Spleen (tissue), 11 donors: Measurements from ENCODE around the gene C6orf47. TPM values are rescaled to one million over a fixed set of nuclear protein-coding genes. Genes with fewer than 3 reads are reported as not detected.

Source experiments
- DNase-seq: peaks from one replicate; pipeline ENCODE4 v3.0.0-alpha.2; 2020
- H3K27ac ChIP-seq, 8 donors: fragments of 200-600 bp; sonication (generic) in 7 of 8; 1 replicate in 4 of 8; 2 replicates in 4 of 8; pipeline versions ENCODE4 v1.5.0 to v1.8.0; 2016 to 2021; ENCODE audit warnings: inconsistent platforms in 4 of 8, mild to moderate bottlenecking in 4 of 8, moderate library complexity in 1 of 8
- H3K27me3 ChIP-seq, 7 donors: fragments of 200-600 bp; sonication (generic) in 6 of 7; replicated peaks in 1 of 7; 1 replicate in 4 of 7; 2 replicates in 3 of 7; pipeline versions ENCODE4 v1.5.0 to v1.8.0; 2016 to 2021; ENCODE audit warnings: inconsistent platforms in 3 of 7, mild to moderate bottlenecking in 1 of 7
- H3K36me3 ChIP-seq, 6 donors: fragments of 200-600 bp; sonication (generic) in 5 of 6; 1 replicate in 4 of 6; 2 replicates in 2 of 6; pipeline versions ENCODE4 v1.5.0 to v1.8.0; 2016 to 2021; ENCODE audit warnings: inconsistent platforms in 2 of 6
- H3K4me1 ChIP-seq, 6 donors: fragments of 200-600 bp; sonication (generic) in 5 of 6; 1 replicate in 3 of 6; 2 replicates in 3 of 6; pipeline versions ENCODE4 v1.5.0 to v1.8.0; 2016 to 2021; ENCODE audit warnings: inconsistent platforms in 3 of 6
- H3K4me3 ChIP-seq, 8 donors: fragments of 200-600 bp; sonication (generic) in 7 of 8; 1 replicate in 4 of 8; 2 replicates in 4 of 8; pipeline versions ENCODE4 v1.5.0 to v1.8.0; 2016 to 2021; ENCODE audit warnings: inconsistent platforms in 4 of 8, mild to moderate bottlenecking in 4 of 8, moderate library complexity in 2 of 8
- H3K9me3 ChIP-seq, 8 donors: fragments of 200-600 bp; sonication (generic) in 7 of 8; 1 replicate in 4 of 8; 2 replicates in 4 of 8; pipeline versions ENCODE4 v1.5.0 to v1.8.0; 2016 to 2021; ENCODE audit warnings: inconsistent platforms in 4 of 8
- POLR2A ChIP-seq, 3 donors: fragments of 450-650 bp; IDR thresholded peaks; one replicate each; pipeline ENCODE4 v1.5.1; 2017; ENCODE audit warnings: antibody characterized with exemption in 3 of 3, mild to moderate bottlenecking in 1 of 3
- POLR2AphosphoS5 ChIP-seq, 3 donors: sonication (generic); formaldehyde crosslinking; IDR thresholded peaks; one replicate each; pipeline ENCODE4 v1.5.1; 2017; ENCODE audit warnings: antibody characterized with exemption in 3 of 3
- WGBS, 5 donors: extraction: QIAGEN DNeasy Blood & Tissue Kit in 3 of 5; methylation state at CpG; one replicate each; pipeline versions ENCODE4 v1.1.5 to v1.1.7; 2013 to 2018; 5-methylcytosine and 5-hydroxymethylcytosine counted together
- intact Hi-C: fragments of 100-400 bp; cut with DNase I; formaldehyde crosslinking; loops from one replicate; pipeline ENCODE4 v1.15.0; 2023; ENCODE audit warnings: low total_unique reads
- polyA plus RNA-seq, 3 donors: library from polyadenylated mRNA; stranded (reverse); fragments of 200-250 nt; gene quantifications; one replicate each; pipeline ENCODE4 v1.2.1, GENCODE V29; 2013
- total RNA-seq, 7 donors: library from RNA; depleted of rRNA in 3 of 7; stranded (reverse); fragments of >200 nt in 3 of 7; fragmentation: NEBNext Ultra II Directional in 4 of 7; extraction: Animal tissue kit (Norgen Biotek cat#: 25700) in 4 of 7; gene quantifications; one replicate each; pipeline versions ENCODE4 v1.1.0 to v1.2.1, GENCODE V29; 2016 to 2021
- TF ChIP-seq, protein P1 (sequence below), 11 experiments: fragments of 200-600 bp in 7 of 11; fragments of 450-650 bp in 4 of 11; sonication (generic) in 4 of 11; IDR thresholded peaks in 8 of 11; conservative IDR thresholded peaks in 3 of 11; 1 replicate in 7 of 11; 2 replicates in 4 of 11; pipeline versions ENCODE4 v1.4.0 to v1.8.0; 2016 to 2021; ENCODE audit warnings: antibody characterized with exemption in 11 of 11, inconsistent platforms in 4 of 11, mild to moderate bottlenecking in 1 of 11
- donor health status: healthy with polysubstance abuse.
- donor health status: DM: no; HTN: no; CAD: no; lungs with moderate emphysema.
- donor health status: DM: no; HTN: no; CAD: no.
- donor health status: Bipolar disorder and iron deficiency.
- donor health status: healthy.
- donor health status: DM: no; HTN: no; CAD: no.
- donor health status: DM: yes; HTN: yes; CAD: no.

C6orf47 gene
- total and polyA plus RNA-seq, 10 donors, result 12.2 to 37.4 (median 26.6) TPM

DNA sequence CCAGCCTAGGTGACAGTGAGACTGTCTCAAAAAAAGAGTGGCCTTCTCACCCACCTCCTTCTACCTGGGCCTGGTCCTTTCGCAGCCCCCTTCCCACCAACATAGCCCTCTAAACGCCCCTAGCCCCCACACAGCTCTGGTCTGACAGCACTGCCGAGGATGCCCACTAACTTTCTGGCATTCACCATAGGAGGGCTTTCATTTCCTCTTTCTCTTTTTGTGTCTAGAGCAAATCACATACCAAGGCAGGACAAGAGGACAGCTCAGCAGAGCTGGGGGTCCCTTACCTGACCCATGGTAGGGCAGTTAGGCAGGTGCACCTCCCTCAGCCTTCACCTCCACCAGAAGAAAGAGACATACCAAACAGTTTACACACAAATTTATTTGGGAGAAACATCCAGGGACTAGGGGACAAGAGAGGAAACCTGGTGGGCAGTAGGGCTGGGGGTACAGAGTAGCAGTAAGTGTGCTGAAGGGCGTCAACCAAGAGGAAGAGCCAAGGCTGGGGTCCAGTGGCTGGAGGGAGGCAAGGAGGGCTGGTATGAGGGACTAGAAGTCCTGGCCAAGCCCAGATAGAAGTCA is 15.8 kb upstream of the C6orf47 start:
- Histone ChIP-seq H3K27me3 (no peaks in the 10 kb centered on the region), H3K4me3 (no peak overlapping the region), H3K4me1 (peaks cover 7 to 26% (median 15%) of the 10 kb centered on the region in 6 donors), H3K27ac (peak overlapping the region in 1 of 8 donors; percentile 27), H3K9me3 (no peaks in the 10 kb centered on the region), H3K36me3 (peaks cover 0 to 41% (median 23%) of the 10 kb centered on the region in 6 donors)
- TF ChIP-seq POLR2AphosphoS5 (IDR thresholded peaks at IDR 0.05) (no peak), POLR2A (IDR thresholded peaks at IDR 0.05) (no peak)
- TF ChIP-seq, protein P1, sequence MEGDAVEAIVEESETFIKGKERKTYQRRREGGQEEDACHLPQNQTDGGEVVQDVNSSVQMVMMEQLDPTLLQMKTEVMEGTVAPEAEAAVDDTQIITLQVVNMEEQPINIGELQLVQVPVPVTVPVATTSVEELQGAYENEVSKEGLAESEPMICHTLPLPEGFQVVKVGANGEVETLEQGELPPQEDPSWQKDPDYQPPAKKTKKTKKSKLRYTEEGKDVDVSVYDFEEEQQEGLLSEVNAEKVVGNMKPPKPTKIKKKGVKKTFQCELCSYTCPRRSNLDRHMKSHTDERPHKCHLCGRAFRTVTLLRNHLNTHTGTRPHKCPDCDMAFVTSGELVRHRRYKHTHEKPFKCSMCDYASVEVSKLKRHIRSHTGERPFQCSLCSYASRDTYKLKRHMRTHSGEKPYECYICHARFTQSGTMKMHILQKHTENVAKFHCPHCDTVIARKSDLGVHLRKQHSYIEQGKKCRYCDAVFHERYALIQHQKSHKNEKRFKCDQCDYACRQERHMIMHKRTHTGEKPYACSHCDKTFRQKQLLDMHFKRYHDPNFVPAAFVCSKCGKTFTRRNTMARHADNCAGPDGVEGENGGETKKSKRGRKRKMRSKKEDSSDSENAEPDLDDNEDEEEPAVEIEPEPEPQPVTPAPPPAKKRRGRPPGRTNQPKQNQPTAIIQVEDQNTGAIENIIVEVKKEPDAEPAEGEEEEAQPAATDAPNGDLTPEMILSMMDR (IDR thresholded peaks at IDR 0.05 in 8 of 11, conservative IDR thresholded peaks at IDR 0.05 in 3 of 11), result no peak
- DNase-seq, result no peak
- 69 to 78% (median 70%) methylated on average over 4 of the region's 4 CpGs for WGBS, 5 donors
- intact Hi-C loops, result no loop called here

DNA sequence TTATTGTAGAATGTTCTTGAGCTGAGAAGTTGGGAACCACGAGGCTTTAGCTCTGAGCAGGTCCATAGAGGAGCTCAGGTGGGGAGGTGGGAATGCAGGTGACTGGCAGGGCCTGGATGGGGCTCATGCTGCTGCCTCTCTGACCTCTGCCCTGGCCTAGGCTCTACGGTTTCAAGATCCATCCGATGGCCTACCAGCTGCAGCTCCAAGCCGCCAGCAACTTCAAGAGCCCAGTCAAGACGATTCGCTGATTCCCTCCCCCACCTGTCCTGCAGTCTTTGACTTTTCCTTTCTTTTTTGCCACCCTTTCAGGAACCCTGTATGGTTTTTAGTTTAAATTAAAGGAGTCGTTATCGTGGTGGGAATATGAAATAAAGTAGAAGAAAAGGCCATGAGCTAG is 9.1 kb upstream of the C6orf47 start, which contains the start of gene LY6G5B:
LY6G5B (plus strand) TSS at position 301 of the 400 bp plus-strand sequence. CDS start 975 bp downstream, outside the sequence.
- H3K4me1 ChIP-seq, result peaks cover 8 to 37% (median 25%) of the 10 kb centered on the region in 6 donors
- 83 to 94% (median 87%) methylated on average over 8 of the region's 8 CpGs for WGBS, 5 donors
- no peaks in the 10 kb centered on the region for H3K9me3 ChIP-seq
- intact Hi-C loops, result no loop called here
- DNase-seq, result no peak
- H3K27me3 ChIP-seq, result no peaks in the 10 kb centered on the region
- no peak within 1 kb of the TSS for H3K4me3 ChIP-seq
- H3K27ac ChIP-seq, result no peak within 1 kb of the TSS
- TF ChIP-seq, protein P1 (IDR thresholded peaks at IDR 0.05 in 8 of 11, conservative IDR thresholded peaks at IDR 0.05 in 3 of 11), result no peak
- no peak for TF ChIP-seq POLR2A (IDR thresholded peaks at IDR 0.05)
- no peak for TF ChIP-seq POLR2AphosphoS5 (IDR thresholded peaks at IDR 0.05)
- H3K36me3 ChIP-seq, result peaks cover 0 to 80% (median 68%) of the 10 kb centered on the region in 6 donors

DNA sequence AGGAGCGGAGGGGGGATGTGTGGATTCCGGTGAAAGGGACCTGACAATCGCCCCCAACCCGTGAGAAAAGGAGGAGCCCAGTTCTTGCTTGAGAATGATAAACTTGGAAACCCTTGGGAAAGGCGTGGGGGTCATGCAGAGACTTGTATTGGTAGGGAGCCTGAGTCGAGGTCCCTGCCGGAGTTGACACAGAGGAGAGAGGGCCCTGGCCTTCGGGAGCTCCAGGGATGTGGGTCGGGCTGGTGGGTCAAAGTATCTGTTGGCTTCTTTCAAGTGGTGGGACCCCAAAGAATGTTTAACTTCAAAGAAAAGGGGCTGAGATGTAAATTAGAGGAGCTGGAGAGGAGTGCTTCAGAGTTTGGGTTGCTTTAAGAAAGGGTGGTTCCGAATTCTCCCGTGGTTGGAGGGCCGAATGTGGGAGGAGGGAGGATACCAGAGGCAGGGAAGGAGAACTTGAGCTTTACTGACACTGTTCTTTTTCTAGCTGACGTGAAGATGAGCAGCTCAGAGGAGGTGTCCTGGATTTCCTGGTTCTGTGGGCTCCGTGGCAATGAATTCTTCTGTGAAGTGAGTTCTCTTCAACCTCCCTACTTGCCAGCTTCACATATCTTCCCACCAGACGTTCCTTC is 5.9 kb upstream of the C6orf47 start:
- Histone ChIP-seq H3K27ac (peak overlapping the region; percentile 96 to 99 (median 98)), H3K4me3 (peak overlapping the region; percentile 75 to 85 (median 78)), H3K36me3 (peaks cover 0 to 75% (median 60%) of the 10 kb centered on the region in 6 donors), H3K27me3 (no peaks in the 10 kb centered on the region), H3K4me1 (peaks cover 25 to 69% (median 55%) of the 10 kb centered on the region in 6 donors), H3K9me3 (no peaks in the 10 kb centered on the region)
- peak; percentile 81 for DNase-seq
- 4 to 8% (median 6%) methylated on average over 15 of the region's 15 CpGs for WGBS, 5 donors
- no peak for TF ChIP-seq POLR2A (IDR thresholded peaks at IDR 0.05)
- no peak for TF ChIP-seq POLR2AphosphoS5 (IDR thresholded peaks at IDR 0.05)
- TF ChIP-seq, protein P1 (IDR thresholded peaks at IDR 0.05 in 8 of 11, conservative IDR thresholded peaks at IDR 0.05 in 3 of 11), result no peak
- intact Hi-C loops, result no loop called here
